SKM-1 treated with dmso at 0.1 percent for 144 hours (cell line): ENCODE measurements around the gene TACR2.

ENCODE experiments used
- DNase-seq: peaks from one replicate; lab custom pipeline; 2025; ENCODE audit not compliant: unreplicated experiment; lab: John Stamatoyannopoulos, UW

TACR2 gene

GRCh38 chr10:69416695-69417094 lies at the start of gene TACR2:
TACR2 (minus strand) TSS chr10:69416918; CDS start chr10:69416323, 595 bp downstream.
- no peak for DNase-seq

- no peak for DNase-seq
Measured at GRCh38 chr10:69466158-69466490, 49.4 kb upstream of the TACR2 start.

GRCh38 chr10:69465457-69466157 lies 48.9 kb upstream of the TACR2 start:
- peak; percentile 82 for DNase-seq

DNA sequence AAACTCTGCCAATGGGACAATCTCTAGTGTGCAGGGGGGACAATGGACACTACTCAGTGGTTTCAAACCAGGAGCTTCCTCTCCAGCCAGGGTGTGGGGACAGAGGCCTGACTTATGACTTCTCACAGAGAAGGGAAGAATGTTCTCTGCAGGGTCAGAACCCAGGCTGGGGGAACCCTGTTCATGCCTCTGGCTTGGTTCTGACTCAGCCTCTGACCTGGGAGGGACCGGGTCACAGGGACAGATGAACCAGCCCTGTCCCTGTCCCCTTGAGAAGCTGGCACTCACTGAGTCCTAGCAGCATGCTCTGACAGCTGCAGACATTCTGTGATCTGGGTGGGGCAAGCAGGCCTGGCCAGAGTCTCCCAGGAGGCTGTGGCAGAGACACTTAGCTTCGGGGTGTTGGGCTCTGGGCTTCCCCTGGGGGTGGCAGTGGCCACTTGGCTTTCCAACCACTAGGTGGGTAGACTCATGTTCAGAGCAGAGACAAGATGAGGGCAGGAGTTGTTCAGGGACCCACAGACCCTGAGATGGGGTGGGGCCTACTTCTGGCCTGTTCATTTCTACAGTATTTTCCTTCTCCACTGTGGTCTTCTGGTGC lies 48.2 kb upstream of the TACR2 start:
- DNase-seq, result no peak

DNA sequence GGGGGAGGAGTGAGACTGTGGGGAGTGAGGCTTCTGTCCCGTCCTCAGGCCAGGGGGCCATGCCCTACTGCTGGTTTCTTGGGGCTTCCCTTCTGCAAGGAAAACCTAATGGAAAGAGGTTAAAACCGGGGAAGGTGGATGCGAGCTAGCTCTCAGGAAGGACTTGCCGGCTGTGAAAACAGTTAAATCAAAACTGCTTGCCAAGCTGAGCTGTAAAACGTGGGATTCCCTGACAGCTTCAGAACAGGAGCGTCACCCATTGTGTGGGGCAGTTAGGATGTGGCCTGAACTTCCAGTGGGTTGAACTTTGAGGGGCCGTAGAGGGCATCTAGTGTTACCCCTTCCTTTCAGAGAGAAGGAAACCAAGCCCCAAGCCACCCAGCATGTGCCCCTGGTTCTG lies 47.7 kb upstream of the TACR2 start:
- no peak for DNase-seq

GRCh38 chr10:69463886-69464285 lies 47.2 kb upstream of the TACR2 start:
- DNase-seq, result no peak

- no peak for DNase-seq
Measured at GRCh38 chr10:69461243-69462025, 44.7 kb upstream of the TACR2 start.

DNA sequence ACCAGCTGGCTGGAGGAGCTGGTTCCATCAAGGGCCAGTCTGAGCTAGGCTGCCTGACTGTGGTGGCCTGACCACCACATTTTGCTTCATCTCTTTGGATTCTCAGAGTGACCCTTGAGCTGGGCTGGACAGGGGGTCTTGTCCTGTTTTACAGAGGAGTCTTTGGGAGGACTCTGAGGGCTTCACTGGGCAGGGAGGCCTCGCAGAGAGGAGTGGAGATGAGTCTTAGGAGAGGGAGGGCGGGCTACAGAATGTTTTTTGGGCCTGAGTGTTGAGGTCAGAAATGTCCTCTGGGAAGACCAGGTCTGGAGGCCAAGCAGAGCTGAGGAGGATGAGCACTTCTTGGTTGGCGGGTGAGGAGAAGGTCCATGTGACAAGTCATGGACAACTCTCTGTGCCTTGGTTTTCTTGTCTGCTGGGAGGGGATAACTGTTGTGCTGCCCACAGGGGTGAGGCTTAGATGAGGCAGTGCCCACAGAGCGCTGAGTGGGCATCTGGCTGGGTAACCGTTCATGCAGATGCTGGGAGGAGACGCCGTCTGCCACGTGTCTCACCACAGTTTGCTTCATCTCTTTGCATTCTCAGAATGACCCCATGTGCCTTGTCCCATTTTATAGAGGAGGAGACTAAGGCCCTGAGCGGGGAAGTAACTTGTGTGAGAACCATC lies 44.0 kb upstream of the TACR2 start:
- no peak for DNase-seq

- DNase-seq, result no peak
Measured at GRCh38 chr10:69459893-69460575, 43.3 kb upstream of the TACR2 start.

- no peak for DNase-seq
Measured at GRCh38 chr10:69459101-69459790, 42.5 kb upstream of the TACR2 start.

GRCh38 chr10:69458430-69459100 lies 41.8 kb upstream of the TACR2 start:
- DNase-seq, result peak; percentile 51

GRCh38 chr10:69457771-69458237 lies 41.1 kb upstream of the TACR2 start:
- DNase-seq, result no peak

DNA sequence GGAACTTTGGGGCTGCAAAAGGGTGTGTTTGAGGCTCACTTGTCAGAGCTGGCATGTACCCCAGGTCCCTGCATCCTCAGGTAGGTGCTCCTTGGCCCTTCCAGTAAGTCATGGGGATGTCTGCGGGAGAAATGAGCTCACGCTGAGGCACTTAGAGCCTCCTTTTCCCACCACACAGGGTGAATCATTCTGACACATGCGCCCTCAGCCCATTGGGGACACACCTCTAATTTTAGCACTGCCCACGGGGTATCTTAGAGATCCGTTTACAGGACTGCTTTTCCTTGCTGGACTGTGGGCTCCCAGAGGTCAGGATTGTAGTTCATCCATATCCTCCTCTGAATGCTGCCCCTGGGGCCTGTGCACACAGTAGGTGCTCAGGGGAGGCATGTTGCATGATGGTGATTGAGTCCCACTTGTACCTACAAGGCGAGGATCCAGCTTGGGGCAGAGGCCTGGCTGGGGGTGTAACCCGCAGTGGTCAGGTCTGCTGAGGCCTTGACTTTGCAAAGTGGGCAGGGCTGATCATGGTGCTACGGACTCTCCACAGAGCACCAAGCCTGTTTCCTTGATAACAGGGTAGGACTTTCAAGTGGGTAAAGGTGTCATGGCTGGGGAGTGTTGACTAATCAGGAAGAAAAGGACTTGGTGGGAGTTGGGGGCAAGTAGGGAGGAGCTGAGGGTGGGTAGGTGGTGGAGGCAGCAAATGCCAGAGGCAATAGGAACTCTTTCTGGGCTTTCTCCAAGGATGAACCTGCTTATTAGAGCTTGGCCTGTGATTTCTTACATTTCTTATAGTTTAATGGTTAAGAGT lies 40.4 kb upstream of the TACR2 start:
- DNase-seq, result no peak

DNA sequence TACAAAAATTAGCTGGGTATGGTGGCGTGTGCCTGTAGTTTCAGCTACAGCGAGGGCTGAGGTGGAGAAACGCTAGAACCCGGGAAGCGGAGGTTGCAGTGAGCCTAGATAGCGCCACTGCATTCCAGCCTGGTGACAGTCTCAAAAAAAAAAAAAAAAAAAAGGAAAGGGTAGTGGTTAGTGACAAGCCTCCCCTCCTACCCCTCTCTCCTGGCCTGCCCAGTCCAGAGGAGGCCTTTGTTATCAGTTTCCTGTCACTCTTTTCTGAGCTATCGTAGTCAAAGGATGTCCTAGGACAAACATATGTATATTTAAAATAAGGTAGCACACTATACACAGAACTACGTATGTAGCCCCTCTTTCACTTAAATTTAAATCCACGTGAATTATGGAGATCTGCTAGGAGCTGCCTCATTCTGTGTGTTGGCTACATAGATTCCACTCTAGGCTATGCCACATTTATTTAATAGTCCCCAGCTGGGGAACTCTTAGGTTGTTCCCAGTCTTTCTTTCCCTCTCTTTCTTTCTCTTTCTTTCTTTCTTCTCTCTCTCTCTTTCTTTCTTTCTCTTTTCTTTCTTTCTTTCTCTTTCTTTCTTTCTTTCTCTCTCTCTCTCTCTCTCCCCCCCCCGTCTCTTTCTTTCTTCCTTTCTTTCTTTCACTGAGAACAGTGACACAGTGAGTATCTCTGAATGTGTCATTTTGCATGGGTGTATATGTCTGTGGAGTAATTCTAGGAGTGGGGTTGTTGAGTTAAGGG lies 38.5 kb upstream of the TACR2 start:
- no peak for DNase-seq

GRCh38 chr10:69453795-69454194 lies 37.1 kb upstream of the TACR2 start:
- DNase-seq, result no peak

DNA sequence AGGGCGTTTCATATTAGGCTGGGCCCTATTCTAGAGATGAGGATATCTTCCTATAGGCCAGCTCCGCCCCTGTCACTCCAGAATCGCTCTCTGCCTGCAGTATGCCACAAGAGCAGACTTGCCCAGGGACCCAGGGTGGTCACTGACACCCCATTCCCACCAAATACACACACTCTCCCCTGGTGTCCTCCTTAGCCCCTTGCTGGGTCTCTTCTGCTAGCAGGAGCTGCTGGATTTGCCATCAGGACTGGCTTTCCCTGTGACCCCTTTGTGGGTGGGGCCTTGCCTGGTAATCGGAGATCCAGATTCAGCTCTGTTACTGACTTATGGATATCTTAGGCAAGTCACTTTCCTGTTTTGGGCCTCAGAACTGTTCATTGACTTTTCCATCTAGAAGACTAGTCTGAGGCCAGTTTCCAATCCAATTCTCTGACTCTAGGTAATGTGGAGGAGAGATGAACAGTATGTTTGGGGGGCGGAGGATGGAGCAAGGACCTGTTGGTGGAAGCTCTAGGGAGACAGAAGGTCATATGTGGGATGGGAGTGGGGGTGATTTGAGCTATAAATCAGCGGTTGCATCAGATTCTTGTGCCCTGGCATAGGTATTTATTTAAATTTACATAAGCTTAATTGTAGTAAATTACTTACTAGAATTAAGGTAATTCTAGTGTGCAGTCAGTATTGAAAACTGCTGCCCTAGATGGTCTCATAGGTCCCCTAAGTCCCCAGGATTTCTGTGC lies 36.1 kb upstream of the TACR2 start:
- DNase-seq, result no peak

DNA sequence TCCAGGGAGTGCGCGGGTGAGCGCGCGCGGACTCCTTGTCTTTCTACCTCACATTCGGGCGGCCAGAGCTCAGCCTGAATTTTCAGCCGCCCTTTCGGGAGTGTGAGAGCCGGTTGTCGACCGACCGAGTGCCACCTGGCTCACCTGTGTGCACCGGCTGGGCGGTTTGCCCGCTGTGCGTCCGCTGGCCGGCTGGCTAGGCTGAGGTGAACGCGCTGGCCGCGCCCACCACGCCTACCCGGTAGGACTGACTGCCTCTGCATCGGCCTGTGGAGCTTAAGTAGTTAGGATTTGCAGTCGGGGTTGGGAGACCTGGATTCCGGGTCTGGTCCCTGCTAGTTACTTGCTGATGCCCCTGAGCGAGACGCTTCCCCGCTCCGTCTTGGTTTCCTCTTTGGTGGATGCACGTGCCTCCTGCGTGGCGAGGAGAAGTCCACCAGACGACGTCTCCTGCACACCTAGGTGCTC lies 35.1 kb upstream of the TACR2 start:
- DNase-seq, result no peak
